ENCODE results near the gene SPRR1A.
"Not testable (repeated sequence)": the region's sequence is repeated elsewhere in the genome, so short reads cannot be mapped to it uniquely, and the experiment has no call there.

GRCh38 chr1:153011235-153011758, 27.4 kb downstream of the SPRR1A start:
- not testable (repeated sequence) for TF ChIP-seq EZH2 (IDR thresholded peaks at IDR 0.05; ENCODE audit: borderline replicate concordance); EZH2phosphoT487 (IDR thresholded peaks at IDR 0.05; ENCODE audit: low read depth, severe bottlenecking, unreplicated experiment)

Measured in hepatocyte (in vitro differentiated cells).